MV-4-11 (cell line): ENCODE results near the gene RNF40.

ENCODE experiments used
- DNase-seq: peaks from one replicate; lab custom pipeline; 2025; lab: John Stamatoyannopoulos, UW

The RNF40 gene

DNA sequence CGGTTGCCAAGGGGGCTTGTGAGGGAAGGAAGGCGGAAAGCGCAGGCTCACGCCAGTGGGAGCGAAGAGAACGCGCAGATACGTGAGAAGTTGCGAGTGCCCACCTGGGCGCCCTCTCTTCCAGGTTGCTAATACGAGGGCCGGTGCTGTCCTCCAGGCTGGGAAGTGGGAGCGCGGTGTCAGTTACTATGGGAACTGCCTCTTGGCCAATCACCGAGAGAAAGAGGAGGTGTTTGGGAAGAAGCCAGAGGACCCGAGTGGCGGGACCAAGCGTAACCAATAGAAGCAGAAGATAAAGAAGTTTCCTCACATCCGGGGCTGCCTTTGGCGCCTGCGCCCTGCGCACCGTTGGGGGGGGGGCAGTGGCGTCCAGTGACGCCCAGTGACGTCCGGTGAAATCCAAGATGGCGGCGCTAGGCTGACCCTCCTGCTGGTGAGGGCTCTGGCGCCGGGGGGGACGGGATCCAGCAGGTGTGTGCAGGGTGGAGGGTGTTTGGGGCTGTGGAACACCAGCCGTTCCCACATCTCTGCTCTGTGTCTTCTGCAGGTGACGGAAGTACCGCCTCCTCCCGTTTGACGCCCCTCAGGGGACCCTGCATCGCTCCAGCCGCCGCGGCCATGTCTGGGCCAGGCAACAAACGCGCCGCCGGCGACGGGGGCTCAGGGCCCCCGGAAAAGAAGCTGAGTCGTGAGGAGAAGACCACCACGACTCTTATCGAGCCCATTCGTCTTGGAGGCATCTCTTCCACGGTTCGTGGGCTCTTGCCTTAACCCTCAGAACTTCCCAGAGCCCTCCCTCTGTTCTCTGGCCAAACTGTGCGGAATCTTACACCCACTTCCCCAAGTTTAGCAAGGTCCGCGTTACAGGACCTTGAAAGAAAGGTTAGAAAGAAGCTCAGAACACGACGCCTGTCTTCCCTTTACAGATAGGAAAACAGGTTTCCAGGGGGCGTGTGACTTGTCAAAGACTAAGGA is at the start of gene RNF40, which contains the start of gene CFAP119:
TSS of gene RNF40 (plus strand) at position 395 of the 975 bp plus-strand sequence. CDS start at position 619, 224 bp downstream.
TSS of gene CFAP119 (minus strand) at position 135 of the 975 bp plus-strand sequence. CDS start 314 bp downstream, outside the sequence.
- DNase-seq = peak; percentile 98

DNA sequence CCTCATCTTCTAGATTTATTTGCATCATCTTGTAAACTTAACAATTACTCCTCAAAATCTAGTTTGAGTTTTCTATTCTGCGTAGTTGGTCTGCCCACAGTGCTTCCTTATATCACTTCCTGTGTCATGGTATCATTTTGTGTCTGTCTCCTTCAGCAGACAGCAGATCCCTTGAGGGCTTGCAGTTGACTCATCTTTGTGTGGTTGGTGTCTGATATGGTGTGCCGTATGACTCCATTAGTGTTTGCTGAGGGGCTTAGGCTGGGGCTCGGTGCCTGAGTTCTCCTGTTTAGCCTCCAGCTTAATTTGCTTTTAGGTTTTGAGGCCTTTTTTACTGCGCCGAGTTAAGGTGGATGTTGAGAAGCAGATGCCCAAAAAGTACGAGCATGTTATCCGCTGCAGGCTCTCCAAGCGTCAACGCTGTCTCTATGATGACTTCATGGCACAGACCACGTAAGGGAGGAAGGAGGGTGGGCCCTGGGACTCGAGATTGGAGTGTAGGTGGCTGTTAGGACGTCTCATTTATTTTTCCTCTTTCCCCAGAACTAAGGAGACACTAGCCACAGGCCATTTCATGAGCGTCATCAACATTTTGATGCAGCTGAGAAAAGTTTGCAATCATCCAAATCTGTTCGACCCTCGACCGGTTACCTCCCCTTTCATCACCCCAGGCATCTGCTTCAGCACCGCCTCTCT is 46.2 kb upstream of the RNF40 start:
- DNase-seq = peak; percentile 93

DNA sequence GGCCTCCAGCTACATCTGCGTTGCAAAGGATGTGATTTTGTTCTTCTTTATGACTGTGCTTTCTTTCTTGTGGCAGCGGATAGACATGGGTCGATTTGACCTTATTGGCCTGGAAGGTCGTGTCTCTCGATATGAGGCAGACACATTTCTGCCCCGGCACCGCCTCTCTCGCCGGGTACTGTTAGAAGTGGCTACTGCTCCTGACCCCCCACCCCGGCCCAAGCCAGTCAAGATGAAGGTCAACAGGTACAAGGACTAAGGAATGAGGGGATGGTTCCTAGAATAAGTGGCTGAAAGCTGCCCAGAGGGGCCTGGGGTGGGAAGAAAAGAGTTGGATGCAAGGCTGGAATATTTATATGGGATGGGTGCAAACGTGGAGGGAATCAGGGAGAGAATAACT is 42.0 kb upstream of the RNF40 start:
- DNase-seq = no peak

DNA sequence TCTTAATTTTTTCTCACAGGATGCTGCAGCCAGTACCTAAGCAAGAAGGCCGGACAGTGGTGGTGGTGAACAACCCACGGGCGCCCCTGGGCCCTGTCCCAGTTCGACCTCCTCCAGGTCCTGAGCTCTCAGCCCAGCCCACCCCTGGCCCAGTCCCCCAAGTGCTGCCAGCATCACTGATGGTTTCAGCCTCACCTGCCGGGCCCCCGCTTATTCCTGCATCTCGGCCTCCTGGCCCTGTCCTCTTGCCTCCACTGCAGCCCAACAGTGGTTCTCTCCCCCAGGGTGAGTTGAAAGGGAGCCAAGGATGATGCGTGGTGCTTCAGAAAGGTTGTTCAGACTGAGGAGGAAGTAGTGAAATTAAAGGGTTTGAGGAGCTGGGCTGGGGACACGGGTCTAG is 41.4 kb upstream of the RNF40 start:
- DNase-seq = no peak

DNA sequence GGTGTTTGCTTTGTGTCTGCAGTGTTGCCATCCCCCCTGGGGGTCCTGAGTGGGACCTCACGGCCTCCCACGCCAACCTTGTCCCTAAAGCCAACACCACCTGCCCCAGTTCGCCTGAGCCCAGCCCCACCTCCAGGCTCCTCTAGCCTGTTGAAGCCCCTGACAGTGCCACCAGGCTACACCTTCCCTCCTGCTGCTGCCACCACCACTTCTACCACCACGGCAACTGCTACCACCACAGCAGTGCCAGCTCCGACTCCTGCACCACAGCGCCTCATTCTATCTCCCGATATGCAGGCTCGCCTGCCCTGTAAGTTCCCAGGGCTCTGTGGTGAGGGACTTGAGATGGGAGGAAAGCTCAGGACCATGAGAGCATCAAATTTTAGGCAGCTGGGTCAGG is 41.0 kb upstream of the RNF40 start:
- DNase-seq = no peak

DNA sequence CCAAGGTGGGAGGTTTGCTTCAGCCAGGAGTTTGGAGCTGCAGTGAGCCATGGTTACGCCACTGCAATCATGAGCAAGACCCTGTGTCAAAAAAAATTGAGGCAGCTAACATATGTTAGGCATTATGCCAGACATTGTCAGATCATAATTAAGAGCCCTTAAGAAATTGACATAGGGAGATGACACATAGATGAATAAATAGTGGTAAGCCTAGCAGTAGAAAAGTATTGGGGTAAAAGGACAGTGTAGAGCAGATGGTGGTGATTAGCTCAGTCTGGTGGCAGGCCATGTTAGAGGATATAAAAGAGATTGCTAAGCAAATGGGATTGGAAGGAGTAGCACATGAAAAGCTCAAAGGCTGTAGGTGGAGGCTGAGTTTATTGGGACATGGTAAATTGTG is 40.5 kb upstream of the RNF40 start:
- DNase-seq = no peak

DNA sequence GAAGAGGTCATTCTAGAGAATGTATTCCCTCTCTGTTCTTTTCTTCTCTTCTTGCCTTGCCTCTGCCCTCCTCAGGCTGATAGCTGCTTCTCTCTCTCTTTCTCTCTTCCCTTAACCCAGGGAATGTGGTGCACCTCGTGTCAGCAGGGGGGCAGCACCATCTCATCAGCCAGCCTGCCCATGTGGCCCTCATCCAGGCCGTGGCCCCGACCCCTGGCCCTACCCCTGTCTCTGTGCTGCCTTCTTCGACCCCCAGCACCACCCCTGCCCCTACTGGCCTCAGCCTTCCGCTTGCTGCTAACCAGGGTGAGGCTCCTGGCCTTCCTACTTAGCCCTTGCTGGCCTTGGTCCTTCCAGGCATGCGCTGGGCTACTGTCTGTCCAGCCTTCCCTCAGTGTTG is 39.7 kb upstream of the RNF40 start:
- no peak for DNase-seq

DNA sequence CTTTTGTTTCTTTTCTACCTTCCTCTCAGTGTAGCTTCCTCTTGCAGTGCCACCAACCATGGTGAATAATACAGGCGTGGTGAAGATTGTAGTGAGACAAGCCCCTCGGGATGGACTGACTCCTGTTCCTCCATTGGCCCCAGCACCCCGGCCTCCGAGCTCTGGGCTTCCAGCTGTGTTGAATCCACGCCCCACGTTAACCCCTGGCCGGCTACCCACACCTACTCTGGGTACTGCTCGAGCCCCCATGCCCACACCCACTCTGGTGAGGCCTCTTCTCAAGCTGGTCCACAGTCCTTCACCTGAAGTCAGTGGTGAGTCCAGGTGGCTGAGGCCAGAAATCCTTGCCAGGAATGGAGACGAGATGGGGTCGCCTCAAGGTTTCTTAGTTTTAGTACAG is 39.2 kb upstream of the RNF40 start:
- DNase-seq = no peak

DNA sequence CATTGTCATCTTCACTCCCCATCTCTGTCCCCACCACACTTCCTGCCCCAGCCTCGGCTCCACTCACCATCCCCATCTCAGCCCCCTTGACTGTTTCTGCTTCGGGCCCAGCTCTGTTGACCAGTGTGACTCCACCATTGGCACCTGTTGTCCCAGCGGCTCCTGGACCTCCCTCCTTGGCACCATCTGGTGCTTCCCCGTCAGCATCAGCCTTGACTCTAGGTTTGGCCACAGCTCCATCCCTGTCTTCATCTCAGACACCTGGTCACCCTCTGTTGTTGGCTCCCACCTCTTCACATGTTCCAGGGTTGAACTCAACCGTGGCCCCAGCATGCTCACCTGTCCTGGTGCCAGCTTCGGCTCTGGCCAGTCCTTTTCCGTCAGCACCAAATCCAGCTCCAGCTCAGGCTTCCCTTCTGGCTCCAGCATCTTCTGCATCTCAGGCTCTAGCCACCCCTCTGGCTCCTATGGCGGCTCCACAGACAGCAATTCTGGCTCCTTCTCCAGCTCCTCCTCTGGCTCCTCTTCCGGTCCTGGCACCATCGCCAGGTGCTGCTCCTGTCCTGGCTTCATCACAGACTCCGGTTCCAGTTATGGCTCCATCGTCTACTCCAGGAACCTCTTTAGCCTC is 38.3 kb upstream of the RNF40 start:
- no peak for DNase-seq

DNA sequence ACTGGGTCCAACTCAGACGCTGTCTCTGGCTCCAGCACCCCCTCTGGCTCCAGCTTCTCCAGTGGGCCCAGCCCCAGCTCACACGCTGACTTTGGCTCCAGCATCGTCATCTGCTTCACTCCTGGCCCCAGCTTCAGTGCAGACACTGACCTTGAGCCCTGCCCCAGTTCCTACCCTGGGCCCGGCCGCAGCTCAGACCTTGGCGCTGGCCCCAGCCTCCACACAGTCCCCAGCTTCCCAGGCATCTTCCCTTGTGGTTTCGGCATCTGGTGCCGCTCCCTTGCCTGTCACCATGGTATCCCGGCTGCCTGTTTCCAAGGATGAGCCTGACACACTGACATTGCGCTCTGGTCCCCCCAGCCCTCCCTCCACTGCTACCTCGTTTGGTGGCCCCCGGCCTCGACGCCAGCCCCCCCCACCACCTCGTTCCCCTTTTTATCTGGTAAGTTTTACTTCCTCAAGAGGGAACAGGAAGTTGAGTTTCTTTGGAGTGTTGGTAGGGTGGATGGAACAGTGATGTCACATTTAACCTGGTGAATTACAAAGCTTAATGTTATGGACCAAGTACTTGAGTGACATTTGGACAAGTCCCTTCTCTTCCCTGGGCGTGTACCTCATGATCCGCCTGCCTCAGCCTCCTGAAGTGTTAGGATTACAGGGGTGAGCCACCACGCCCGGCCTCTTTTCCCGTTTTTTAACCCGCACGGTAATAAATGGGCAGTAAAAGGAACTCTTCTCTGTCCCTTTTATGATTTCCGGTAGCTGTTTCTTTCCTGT is 37.3 kb upstream of the RNF40 start:
- DNase-seq = peak; percentile 94

DNA sequence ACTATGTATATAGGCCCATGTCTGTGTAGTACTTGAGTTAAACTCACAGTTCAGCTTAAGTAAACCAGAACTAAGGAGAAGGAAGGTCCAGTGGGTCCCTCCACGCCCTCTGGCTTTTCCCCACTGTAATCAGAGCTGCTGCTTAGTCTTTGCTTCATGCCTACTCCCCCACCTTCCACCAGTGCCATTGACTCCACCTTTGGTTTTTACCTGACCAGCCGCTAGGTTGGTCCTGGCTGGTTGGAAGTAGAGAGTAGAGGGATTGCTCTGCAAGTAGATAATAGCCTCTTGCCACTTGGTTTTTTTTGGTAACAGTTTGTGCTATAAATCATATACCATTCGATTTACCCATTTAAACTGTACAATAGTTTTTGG is 36.7 kb upstream of the RNF40 start:
- DNase-seq = no peak

DNA sequence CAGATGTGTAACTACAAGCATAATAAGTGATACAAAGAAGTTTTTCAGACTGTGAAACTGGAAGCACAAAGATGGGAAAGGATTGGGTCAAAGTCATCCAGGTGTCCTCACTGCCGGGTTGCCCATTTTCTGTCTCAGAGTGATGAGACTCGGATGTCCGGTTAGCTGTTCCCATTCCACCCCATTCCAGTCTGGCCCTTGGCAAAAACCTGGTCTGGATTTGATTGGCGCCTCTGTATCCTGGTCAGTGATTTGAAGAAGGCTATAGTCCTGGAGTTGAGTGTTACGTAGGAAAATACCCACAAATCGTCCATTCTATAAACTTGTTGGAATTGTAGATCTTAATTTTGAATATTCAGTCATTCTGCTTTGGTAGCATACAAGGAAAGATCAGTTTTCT is 33.8 kb upstream of the RNF40 start:
- DNase-seq = no peak

DNA sequence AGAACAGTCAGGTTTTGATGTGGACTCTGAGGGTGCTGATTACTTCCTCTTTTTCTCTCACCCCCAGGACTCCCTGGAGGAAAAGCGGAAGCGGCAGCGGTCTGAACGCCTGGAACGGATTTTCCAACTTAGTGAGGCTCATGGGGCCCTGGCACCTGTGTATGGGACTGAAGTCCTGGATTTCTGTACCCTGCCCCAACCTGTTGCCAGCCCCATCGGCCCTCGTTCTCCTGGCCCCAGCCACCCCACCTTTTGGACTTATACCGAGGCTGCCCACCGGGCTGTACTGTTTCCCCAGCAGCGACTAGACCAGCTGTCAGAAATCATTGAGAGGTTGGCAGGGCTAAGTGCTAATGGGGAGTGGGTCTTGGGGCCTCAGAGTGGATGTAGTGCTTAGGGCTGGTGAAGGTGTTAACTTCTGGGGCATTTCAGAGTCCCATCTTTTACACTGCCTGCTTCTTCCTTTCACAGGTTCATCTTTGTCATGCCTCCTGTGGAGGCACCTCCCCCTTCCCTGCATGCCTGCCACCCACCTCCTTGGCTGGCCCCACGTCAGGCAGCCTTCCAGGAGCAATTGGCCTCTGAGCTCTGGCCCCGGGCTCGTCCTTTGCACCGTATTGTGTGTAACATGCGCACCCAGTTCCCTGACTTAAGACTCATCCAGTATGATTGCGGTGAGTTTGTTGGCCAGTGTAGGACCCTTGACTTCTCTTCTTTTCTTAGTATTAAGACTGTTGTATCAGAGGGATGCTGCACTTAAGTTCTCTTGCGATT is 33.0 kb upstream of the RNF40 start:
- peak; percentile 72 for DNase-seq

DNA sequence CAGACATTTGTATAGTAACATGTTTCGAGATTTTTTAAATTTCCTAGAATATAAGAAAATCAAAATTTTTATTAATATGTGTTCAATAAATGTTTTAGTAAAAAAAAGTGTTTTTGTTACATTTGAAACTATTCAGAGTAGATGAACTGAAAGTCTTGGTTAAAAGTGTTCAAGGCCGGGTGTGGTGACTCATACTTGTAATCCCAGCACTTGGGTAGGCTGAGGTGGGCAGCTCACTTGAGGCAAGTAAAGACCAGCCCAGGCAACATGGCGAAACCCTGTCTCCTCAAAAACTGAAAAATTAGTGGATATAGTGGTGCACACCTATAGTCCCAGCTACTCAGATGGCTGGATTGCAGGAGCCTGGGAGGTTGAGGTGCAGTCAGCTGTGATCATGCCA is 30.7 kb upstream of the RNF40 start:
- DNase-seq = peak; percentile 14

DNA sequence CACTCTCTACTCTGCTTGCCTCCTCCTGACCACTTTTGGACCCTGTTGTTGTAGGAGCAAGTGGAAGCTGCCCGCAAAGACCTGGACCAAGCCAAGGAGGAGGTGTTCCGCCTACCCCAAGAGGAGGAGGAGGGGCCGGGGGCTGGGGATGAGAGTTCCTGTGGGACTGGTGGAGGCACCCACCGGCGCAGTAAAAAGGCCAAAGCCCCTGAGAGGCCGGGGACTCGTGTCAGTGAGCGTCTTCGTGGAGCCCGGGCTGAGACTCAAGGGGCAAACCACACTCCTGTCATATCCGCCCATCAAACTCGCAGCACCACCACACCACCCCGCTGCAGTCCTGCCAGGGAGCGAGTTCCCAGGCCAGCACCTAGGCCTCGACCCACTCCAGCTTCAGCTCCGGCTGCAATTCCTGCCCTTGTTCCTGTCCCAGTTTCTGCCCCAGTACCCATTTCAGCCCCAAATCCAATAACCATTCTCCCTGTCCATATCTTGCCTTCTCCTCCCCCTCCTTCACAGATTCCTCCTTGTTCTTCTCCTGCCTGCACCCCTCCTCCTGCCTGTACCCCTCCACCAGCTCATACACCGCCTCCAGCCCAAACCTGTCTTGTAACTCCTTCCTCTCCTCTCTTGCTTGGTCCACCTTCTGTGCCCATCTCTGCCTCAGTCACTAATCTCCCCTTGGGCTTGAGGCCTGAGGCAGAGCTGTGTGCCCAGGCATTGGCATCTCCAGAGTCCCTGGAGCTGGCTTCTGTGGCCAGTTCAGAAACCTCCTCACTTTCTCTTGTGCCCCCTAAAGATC is 24.9 kb upstream of the RNF40 start:
- no peak for DNase-seq

DNA sequence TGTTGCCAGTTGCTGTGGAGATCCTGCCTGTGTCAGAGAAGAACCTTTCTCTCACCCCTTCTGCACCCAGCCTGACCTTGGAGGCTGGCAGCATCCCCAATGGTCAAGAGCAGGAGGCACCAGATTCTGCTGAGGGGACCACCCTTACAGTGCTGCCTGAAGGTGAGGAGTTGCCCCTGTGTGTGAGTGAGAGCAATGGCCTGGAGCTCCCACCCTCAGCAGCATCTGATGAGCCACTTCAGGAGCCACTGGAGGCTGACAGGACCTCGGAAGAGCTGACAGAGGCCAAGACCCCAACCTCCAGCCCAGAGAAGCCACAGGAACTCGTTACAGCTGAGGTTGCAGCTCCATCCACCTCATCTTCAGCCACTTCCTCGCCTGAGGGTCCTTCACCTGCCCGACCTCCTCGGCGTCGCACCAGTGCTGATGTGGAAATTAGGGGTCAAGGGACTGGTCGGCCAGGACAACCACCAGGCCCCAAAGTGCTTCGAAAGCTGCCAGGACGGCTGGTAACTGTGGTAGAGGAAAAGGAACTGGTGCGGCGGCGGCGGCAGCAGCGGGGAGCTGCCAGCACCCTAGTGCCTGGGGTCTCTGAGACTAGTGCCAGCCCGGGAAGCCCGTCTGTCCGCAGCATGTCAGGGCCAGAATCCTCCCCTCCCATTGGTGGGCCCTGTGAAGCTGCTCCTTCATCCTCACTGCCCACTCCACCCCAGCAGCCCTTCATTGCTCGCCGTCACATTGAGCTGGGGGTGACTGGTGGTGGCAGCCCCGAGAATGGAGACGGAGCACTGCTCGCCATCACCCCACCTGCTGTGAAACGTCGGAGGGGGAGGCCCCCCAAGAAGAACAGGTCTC is 24.1 kb upstream of the RNF40 start:
- no peak for DNase-seq

DNA sequence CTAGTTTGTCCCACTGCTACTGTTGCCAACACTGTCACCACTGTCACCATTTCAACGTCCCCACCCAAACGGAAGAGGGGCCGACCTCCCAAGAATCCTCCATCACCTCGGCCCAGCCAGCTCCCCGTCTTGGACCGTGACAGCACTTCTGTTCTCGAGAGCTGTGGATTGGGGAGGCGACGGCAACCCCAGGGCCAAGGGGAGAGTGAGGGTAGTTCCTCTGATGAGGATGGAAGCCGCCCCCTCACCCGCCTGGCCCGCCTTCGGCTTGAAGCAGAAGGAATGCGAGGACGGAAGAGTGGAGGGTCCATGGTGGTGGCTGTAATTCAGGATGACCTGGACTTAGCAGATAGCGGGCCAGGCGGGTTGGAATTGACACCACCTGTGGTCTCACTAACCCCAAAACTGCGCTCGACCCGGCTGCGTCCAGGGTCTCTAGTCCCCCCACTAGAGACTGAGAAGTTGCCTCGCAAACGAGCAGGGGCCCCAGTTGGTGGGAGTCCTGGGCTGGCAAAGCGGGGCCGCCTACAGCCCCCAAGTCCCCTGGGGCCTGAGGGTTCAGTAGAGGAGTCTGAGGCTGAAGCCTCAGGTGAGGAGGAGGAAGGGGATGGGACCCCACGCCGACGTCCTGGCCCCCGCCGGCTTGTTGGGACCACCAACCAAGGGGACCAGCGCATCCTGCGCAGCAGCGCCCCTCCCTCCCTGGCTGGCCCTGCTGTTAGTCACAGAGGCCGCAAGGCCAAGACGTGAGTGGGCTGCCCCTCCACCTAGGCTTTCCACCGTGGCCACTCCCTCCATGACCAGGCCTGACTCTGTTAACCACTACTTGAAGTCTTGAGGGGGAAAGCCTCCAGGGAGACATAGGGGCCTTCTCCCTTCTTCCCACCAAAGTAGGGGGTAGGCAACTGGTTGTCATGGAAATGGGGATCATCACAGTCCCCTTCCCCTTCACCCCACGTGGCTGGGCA is 22.9 kb upstream of the RNF40 start:
- DNase-seq = no peak
